ENCODE measurements around the gene GJB3.

DNA sequence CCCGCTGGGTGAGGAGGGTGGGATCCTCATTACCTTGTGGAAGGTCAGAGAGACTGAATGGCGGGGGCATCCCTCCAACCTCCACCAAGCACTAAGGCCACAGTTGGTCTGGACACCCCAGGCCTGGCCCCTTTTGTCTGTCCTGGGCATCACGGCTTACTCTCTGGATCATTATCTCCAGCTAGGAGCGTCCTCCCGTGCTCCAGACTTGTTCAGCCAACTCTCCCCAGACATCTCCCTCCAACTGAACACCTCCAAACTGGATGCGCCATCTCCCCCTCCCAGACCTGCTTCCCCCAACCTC lies 33.4 kb upstream of the GJB3 start:
- TF ChIP-seq, protein P1, sequence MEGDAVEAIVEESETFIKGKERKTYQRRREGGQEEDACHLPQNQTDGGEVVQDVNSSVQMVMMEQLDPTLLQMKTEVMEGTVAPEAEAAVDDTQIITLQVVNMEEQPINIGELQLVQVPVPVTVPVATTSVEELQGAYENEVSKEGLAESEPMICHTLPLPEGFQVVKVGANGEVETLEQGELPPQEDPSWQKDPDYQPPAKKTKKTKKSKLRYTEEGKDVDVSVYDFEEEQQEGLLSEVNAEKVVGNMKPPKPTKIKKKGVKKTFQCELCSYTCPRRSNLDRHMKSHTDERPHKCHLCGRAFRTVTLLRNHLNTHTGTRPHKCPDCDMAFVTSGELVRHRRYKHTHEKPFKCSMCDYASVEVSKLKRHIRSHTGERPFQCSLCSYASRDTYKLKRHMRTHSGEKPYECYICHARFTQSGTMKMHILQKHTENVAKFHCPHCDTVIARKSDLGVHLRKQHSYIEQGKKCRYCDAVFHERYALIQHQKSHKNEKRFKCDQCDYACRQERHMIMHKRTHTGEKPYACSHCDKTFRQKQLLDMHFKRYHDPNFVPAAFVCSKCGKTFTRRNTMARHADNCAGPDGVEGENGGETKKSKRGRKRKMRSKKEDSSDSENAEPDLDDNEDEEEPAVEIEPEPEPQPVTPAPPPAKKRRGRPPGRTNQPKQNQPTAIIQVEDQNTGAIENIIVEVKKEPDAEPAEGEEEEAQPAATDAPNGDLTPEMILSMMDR (IDR thresholded peaks at IDR 0.05), result no peak
- TF ChIP-seq POLR2A (IDR thresholded peaks at IDR 0.05), result no peak
